HG02798 (cell line): ENCODE data around the gene SERGEF.
A peak's percentile ranks its signal among the peaks of the same experiment; 100 is the strongest.

ENCODE experiments used
- ATAC-seq: cut with Tn5 transposase; IDR thresholded peaks from one replicate; pipeline ENCODE4 v1.9.1; 2021; ENCODE audit warnings: mild to moderate bottlenecking; ENCODE audit not compliant: unreplicated experiment, poor library complexity

SERGEF gene

GRCh38 chr11:18012906-18013781, at the start of gene SERGEF:
TSS of gene SERGEF (minus strand) at chr11:18013047. CDS start at chr11:18013010, 37 bp downstream.
- ATAC-seq, result peak; percentile 95

- ATAC-seq, result no peak
Observed at GRCh38 chr11:18061351-18061750, 48.5 kb upstream of the SERGEF start.

GRCh38 chr11:18056561-18057181, 43.8 kb upstream of the SERGEF start:
- ATAC-seq, result no peak

GRCh38 chr11:18054511-18055103, 41.8 kb upstream of the SERGEF start:
- no peak for ATAC-seq

- ATAC-seq, result no peak
Observed at GRCh38 chr11:18050848-18051247, 38.0 kb upstream of the SERGEF start.

GRCh38 chr11:18046116-18046777, 33.4 kb upstream of the SERGEF start, which contains the start of gene TPH1:
TSS of gene TPH1 (minus strand) at chr11:18046269. CDS start at chr11:18040762, 5,507 bp downstream.
- ATAC-seq, result no peak

- ATAC-seq, result no peak
Observed at GRCh38 chr11:18036456-18036855, 23.6 kb upstream of the SERGEF start.

GRCh38 chr11:18027475-18027874, 14.6 kb upstream of the SERGEF start:
- ATAC-seq, result no peak

GRCh38 chr11:18022419-18022818, 9.6 kb upstream of the SERGEF start:
- no peak for ATAC-seq

GRCh38 chr11:18019650-18020049, 6.8 kb upstream of the SERGEF start:
- no peak for ATAC-seq

GRCh38 chr11:18016789-18017188, 3.9 kb upstream of the SERGEF start:
- no peak for ATAC-seq

GRCh38 chr11:18014876-18015275, 2.0 kb upstream of the SERGEF start:
- no peak for ATAC-seq

GRCh38 chr11:18013790-18014507, 1.1 kb upstream of the SERGEF start:
- ATAC-seq, result no peak

- no peak for ATAC-seq
Observed at GRCh38 chr11:18012122-18012905, 533 bp downstream of the SERGEF start.

GRCh38 chr11:18011633-18012032, 1.2 kb downstream of the SERGEF start:
- no peak for ATAC-seq

- no peak for ATAC-seq
Observed at GRCh38 chr11:18010977-18011586, 1.8 kb downstream of the SERGEF start.

- no peak for ATAC-seq
Observed at GRCh38 chr11:18010121-18010670, 2.7 kb downstream of the SERGEF start.

- no peak for ATAC-seq
Observed at GRCh38 chr11:18005376-18006129, 7.3 kb downstream of the SERGEF start.
